GM12873 (cell line): ENCODE results near the gene SP9.

ENCODE experiments used
- TF ChIP-seq, protein P1 (sequence below): IDR thresholded peaks from 2 replicates; pipeline ENCODE4 v1.5.1; 2012; ENCODE audit warnings: low read depth, mild to moderate bottlenecking, moderate library complexity, low read length, control low read depth; ENCODE audit not compliant: insufficient read depth; ENCODE audit errors: missing control alignments

SP9 gene

DNA sequence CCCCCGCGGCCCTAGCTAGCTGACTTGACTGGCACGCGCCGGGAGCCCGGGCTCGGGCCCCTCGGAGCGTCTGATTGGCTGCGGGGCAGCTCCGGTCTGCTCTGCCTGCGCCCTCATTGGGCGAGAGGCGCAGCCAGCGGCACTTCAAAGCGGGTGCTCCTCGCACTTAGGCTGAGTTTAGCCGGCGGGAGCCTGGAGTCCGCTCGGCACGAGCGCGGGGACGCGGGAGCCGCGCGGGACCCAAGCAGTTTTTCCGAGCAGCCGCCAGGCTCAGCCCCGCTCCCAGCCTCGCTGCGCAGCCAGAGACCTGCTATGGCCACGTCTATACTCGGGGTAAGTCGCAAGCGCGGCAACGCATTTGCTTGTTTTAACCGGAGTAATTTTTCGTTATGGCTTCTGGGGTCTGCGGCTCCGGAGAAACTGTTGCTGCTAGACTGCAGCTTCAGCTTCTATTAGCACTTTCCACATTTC lies at the start of gene SP9:
TSS of gene SP9 (plus strand) at position 174 of the 471 bp plus-strand sequence. CDS start at position 313, 139 bp downstream.
- TF ChIP-seq, protein P1, sequence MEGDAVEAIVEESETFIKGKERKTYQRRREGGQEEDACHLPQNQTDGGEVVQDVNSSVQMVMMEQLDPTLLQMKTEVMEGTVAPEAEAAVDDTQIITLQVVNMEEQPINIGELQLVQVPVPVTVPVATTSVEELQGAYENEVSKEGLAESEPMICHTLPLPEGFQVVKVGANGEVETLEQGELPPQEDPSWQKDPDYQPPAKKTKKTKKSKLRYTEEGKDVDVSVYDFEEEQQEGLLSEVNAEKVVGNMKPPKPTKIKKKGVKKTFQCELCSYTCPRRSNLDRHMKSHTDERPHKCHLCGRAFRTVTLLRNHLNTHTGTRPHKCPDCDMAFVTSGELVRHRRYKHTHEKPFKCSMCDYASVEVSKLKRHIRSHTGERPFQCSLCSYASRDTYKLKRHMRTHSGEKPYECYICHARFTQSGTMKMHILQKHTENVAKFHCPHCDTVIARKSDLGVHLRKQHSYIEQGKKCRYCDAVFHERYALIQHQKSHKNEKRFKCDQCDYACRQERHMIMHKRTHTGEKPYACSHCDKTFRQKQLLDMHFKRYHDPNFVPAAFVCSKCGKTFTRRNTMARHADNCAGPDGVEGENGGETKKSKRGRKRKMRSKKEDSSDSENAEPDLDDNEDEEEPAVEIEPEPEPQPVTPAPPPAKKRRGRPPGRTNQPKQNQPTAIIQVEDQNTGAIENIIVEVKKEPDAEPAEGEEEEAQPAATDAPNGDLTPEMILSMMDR, result no peak

DNA sequence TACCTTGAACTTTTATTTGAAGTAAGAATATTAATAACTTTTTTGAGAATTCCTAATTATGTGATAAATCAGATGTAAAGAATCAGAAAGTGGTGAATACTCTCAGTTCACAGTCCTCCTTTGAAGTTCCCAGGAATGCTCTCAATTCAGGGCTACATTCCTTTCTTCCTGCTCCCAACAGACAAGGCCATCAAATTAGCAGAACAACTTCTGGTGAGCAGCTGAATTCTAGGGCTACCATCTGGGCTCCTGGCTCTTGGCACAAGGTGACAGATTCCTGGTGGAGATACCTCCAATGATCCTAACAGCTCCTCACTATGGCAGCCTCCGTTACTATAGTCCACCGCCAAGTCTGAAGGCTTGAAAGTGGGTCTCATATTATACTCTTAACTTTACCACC lies 48.6 kb upstream of the SP9 start:
- TF ChIP-seq, protein P1, result no peak

DNA sequence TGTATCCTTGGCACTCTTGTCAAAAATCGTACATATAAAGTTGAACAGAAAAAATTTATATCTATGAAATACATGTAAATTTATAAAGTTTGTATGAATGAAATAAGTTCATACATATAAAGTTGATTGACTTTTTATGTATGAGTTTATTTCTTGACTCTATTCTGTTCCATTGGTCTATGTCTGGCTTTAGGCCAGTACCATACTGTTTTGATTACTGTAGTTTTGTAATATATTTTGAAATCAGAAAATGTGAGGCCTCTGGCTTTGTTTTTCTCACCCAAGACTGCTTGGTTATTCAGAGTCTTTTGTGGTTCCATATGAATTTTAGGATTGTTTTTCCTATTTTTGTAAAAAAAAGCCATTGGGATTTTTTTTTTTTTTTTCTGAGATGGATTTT lies 41.8 kb upstream of the SP9 start:
- TF ChIP-seq, protein P1, result no peak

DNA sequence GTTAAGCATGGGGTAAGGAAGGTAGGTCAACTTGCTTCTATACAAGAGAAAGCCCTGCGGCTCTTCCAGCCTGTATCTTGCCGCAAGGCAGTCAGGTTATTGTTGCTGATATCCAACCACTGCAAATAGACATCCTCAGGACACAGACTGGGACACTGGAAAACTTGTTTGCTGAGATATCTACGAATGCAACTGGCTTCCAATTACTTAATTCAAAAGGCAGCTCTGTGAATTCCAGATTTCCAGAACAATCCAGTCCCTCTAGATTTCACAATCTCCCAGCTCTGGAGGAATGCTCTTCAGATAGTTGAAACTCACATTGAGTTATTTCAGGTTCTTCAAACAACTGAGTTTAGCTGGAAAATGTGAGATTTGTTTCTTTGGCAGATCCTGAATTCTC lies 34.6 kb upstream of the SP9 start:
- TF ChIP-seq, protein P1, result no peak

DNA sequence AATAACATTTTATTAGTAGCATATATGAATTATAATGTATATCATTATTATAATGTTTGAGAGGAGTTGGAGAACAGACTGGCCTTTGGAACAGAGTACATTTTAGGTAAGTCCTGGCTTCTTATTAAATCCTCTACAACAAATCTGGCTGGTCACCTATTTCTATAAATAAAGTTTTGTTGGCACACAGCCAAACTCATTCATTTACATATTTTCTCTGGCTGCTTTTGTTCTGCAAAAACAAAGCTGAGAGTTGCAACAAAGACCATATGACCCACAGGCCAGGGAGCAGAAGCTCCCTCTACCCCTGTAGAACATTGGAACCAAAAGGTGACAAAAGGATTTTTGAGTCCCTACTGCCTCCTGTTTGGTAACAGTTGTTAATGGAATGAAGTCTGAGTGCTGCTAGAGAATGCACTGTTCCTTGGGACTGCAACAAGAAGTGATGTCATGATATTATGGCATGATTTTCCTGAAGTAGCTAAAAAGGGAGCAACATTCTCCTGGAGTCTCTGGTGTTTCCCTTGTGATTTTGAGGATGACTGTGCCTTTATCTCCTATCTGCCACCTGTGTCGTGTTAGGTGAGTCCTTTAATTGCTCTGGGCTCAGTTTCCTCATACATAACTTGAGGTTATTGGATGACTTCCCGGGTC lies 22.0 kb upstream of the SP9 start:
- TF ChIP-seq, protein P1, result no peak

DNA sequence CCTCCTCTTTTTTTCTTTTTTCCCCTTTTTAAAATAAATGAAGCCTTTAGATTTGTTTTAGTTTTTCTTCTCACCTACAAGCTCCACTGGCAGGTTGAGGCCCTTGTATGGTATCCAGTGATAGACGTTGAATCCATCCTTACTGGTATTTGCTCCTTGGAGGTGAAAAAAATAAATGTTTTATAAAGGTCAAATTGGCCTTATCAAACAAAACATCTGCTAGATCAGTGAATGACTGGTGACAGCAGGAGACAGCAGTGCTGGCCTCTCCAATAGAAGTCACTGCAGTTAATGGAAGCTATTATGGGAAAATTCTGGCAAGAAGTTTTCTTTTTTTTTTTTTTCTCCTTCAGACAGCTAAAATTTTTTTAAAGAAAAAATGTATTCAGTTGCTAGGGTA lies 12.6 kb upstream of the SP9 start:
- TF ChIP-seq, protein P1, result no peak

DNA sequence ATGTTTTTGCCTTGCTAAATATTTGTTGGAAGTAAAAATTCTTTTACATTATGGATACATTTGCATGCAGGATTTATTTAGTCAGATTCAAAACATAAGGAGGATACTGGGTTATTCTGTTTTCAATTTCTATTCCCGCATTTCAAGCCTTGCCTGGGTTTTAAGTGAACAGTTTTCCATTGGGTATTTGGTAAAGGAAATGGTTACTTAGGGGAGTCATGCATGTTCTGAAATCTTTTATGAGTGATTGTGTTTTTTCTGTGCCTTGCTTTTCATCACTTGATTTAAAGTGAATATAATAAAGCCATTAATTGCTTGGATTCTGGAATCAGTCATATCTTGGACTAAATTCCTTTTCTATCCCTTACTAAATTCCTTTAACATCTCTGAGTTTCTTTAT lies 12.0 kb upstream of the SP9 start:
- TF ChIP-seq, protein P1, result no peak
